C4-2B (cell line): Measurements from ENCODE around the gene CSKMT.
A peak's percentile ranks its signal among the peaks of the same experiment; 100 is the strongest.

ENCODE experiments used
- H3K27ac ChIP-seq: fragments of 450-650 bp; 2 replicates; pipeline ENCODE4 v1.5.1; 2017
- ZFX ChIP-seq: fragments of 450-650 bp; IDR thresholded peaks from 2 replicates; pipeline ENCODE4 v1.6.1; 2017
- TF ChIP-seq, protein P1 (sequence below): fragments of 450-650 bp; conservative IDR thresholded peaks from 2 replicates; pipeline ENCODE4 v1.5.1; 2017; ENCODE audit warnings: mild to moderate bottlenecking

CSKMT gene

GRCh38 chr11:62716816-62717215 lies 51.7 kb downstream of the CSKMT start:
- H3K27ac ChIP-seq = peak overlapping the region; percentile 36; the same call in 1 of the 2 replicates
- TF ChIP-seq, protein P1, sequence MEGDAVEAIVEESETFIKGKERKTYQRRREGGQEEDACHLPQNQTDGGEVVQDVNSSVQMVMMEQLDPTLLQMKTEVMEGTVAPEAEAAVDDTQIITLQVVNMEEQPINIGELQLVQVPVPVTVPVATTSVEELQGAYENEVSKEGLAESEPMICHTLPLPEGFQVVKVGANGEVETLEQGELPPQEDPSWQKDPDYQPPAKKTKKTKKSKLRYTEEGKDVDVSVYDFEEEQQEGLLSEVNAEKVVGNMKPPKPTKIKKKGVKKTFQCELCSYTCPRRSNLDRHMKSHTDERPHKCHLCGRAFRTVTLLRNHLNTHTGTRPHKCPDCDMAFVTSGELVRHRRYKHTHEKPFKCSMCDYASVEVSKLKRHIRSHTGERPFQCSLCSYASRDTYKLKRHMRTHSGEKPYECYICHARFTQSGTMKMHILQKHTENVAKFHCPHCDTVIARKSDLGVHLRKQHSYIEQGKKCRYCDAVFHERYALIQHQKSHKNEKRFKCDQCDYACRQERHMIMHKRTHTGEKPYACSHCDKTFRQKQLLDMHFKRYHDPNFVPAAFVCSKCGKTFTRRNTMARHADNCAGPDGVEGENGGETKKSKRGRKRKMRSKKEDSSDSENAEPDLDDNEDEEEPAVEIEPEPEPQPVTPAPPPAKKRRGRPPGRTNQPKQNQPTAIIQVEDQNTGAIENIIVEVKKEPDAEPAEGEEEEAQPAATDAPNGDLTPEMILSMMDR = no peak
- TF ChIP-seq ZFX = no peak
